Calu3 (cell line): Measurements from ENCODE around the gene TRPC4. TPM values are rescaled to one million over a fixed set of nuclear protein-coding genes. Genes with fewer than 3 reads are reported as not detected.

Experiments used
- BruUV-seq: library from RNA; stranded (reverse); fragments of 400-500 nt; replicated peaks from 2 replicates; lab custom pipeline; 2021; lab: Mats Ljungman, UMichigan
- CTCF ChIA-PET: fragments of 300-600 bp; sonication (Branson Sonifier 250); formaldehyde crosslinking; loops from one replicate; lab custom pipeline; 2022; ENCODE audit warnings: antibody characterized with exemption; lab: Charles Lee
- DNase-seq: peaks from one replicate; pipeline ENCODE4 v3.0.0; 2022
- H3K27ac Mint-ChIP-seq: one replicate; pipeline ENCODE4 v1.8.0; 2022; ENCODE audit warnings: mixed read lengths; ENCODE audit not compliant: unreplicated experiment
- H3K27me3 Mint-ChIP-seq: one replicate; pipeline ENCODE4 v1.8.0; 2022; ENCODE audit warnings: mixed read lengths; ENCODE audit not compliant: unreplicated experiment
- H3K36me3 Mint-ChIP-seq: one replicate; pipeline ENCODE4 v1.8.0; 2022; ENCODE audit warnings: mild to moderate bottlenecking, moderate library complexity, mixed read lengths; ENCODE audit not compliant: insufficient read depth, unreplicated experiment
- H3K4me1 Mint-ChIP-seq: one replicate; pipeline ENCODE4 v1.8.0; 2022; ENCODE audit warnings: mild to moderate bottlenecking, low read depth, mixed read lengths; ENCODE audit not compliant: unreplicated experiment
- H3K4me3 Mint-ChIP-seq: one replicate; pipeline ENCODE4 v1.8.0; 2022; ENCODE audit warnings: mild to moderate bottlenecking, low read depth, moderate library complexity, mixed read lengths; ENCODE audit not compliant: unreplicated experiment
- H3K9me3 Mint-ChIP-seq: one replicate; pipeline ENCODE4 v1.8.0; 2022; ENCODE audit warnings: low read depth, mixed read lengths; ENCODE audit not compliant: unreplicated experiment
- intact Hi-C: fragments of 100-400 bp; cut with micrococcal nuclease; formaldehyde crosslinking; loops from one replicate; pipeline ENCODE4 v1.10.0; 2022; ENCODE audit not compliant: unreplicated experiment
- total RNA-seq: library from RNA; stranded (reverse); gene quantifications from 2 replicates; pipeline ENCODE4 v1.2.3, GENCODE V29; 2022
- TF ChIP-seq, protein P1 (sequence below): fragments of 200-600 bp; IDR thresholded peaks from one replicate; pipeline ENCODE4 v1.8.0; 2022; ENCODE audit warnings: antibody characterized with exemption; ENCODE audit not compliant: unreplicated experiment

TRPC4 gene
- total RNA-seq, 1 experiment from 2014 or later = not detected

DNA sequence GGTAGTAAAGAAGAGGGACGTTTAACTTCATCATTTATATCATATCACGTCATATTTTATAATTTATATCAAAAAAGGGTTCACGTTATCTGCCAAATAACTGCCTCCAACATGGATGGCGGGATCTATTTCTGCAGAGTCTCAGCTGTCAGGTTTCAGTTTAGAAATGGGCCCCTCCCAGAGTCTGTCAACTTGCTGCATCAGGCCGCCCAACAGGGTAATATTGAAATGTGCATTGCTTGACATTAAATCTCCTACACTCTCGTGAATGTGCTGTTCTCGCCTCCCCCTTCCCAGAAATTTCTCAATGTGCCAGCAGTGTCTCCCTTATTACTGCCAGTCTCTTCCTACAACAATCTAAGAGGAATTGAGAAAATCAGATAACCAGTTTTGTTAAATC is 96.9 kb downstream of the TRPC4 start:
- BruUV-seq = no TSS peak
- no peak for DNase-seq
- Mint-ChIP-seq H3K9me3 (no peaks in the 10 kb centered on the region), H3K27me3 (no peaks in the 10 kb centered on the region), H3K4me1 (no peaks in the 10 kb centered on the region), H3K4me3 (no peak overlapping the region), H3K36me3 (no peaks in the 10 kb centered on the region), H3K27ac (no peak overlapping the region)
- intact Hi-C loops = no loop called here
- CTCF ChIA-PET = no interaction called here
- TF ChIP-seq, protein P1, sequence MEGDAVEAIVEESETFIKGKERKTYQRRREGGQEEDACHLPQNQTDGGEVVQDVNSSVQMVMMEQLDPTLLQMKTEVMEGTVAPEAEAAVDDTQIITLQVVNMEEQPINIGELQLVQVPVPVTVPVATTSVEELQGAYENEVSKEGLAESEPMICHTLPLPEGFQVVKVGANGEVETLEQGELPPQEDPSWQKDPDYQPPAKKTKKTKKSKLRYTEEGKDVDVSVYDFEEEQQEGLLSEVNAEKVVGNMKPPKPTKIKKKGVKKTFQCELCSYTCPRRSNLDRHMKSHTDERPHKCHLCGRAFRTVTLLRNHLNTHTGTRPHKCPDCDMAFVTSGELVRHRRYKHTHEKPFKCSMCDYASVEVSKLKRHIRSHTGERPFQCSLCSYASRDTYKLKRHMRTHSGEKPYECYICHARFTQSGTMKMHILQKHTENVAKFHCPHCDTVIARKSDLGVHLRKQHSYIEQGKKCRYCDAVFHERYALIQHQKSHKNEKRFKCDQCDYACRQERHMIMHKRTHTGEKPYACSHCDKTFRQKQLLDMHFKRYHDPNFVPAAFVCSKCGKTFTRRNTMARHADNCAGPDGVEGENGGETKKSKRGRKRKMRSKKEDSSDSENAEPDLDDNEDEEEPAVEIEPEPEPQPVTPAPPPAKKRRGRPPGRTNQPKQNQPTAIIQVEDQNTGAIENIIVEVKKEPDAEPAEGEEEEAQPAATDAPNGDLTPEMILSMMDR = no peak

- no peaks in the 10 kb centered on the region for H3K4me1 Mint-ChIP-seq
- H3K27me3 Mint-ChIP-seq = no peaks in the 10 kb centered on the region
- intact Hi-C loops = loop anchor here (5.0 to 10.0 kb wide), 3 partner anchors 125 to 763 kb away; no protein-coding TSS in a partner anchor
- CTCF ChIA-PET = interaction anchor here (0.6 to 1.7 kb wide), 2 partner anchors 129 to 813 kb away, joined by 3 to 9 read pairs; no protein-coding TSS in a partner anchor
- H3K36me3 Mint-ChIP-seq = no peaks in the 10 kb centered on the region
- H3K27ac Mint-ChIP-seq = no peak overlapping the region
- no peaks in the 10 kb centered on the region for H3K9me3 Mint-ChIP-seq
- TF ChIP-seq, protein P1 = no peak
- no peak for DNase-seq
- no TSS peak for BruUV-seq
- no peak overlapping the region for H3K4me3 Mint-ChIP-seq
Observed at GRCh38 chr13:37769545-37769944, 100.0 kb downstream of the TRPC4 start.

DNA sequence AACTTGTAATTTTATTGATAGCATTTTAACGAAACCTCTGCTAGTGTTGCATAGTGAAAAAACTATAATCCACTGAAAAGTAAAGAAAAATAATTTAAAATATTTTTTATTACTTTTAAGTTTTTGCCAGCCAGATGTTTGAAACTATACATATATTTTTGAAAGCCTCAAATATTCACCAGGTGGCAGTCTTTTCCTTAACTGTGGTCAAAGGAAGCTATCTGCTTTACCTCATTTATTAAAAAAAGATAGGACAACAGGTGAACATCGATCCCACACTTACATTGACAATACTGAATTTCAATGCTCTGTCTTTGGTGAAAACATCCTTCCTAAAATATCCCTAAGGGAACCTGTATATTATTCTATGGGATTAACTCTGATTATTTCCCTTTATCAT is 100.5 kb downstream of the TRPC4 start:
- Mint-ChIP-seq H3K4me3 (no peak overlapping the region), H3K4me1 (no peaks in the 10 kb centered on the region), H3K36me3 (no peaks in the 10 kb centered on the region), H3K27ac (no peak overlapping the region), H3K27me3 (no peaks in the 10 kb centered on the region), H3K9me3 (no peaks in the 10 kb centered on the region)
- no TSS peak for BruUV-seq
- TF ChIP-seq, protein P1 = no peak
- CTCF ChIA-PET = interaction anchor here (0.6 to 1.7 kb wide), 2 partner anchors 128 to 813 kb away, joined by 3 to 9 read pairs; no protein-coding TSS in a partner anchor
- intact Hi-C loops = loop anchor here (5.0 to 10.0 kb wide), 3 partner anchors 124 to 763 kb away; no protein-coding TSS in a partner anchor
- no peak for DNase-seq

DNA sequence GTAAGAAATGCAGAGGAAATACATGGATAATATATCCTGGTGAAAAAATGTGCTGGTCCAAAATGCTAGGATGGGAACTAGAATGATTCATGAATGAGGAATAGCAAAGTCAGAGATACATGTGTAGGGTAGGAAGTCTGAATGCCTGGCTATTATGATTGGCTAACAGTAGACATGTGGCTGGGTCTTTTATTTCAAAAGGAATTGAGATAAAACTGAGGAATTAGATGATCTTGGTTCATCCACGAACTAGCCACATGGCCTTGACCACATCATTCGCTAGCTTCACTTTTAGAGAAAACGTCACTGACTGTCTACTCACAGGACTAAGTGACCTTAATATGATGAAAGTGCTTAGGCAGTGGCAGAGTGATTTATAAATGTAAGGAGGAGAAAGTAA is 103.1 kb downstream of the TRPC4 start:
- intact Hi-C loops = loop anchor here (5.0 to 10.0 kb wide), 3 partner anchors 122 to 766 kb away; no protein-coding TSS in a partner anchor
- DNase-seq = no peak

More for the DNA sequence above, 103.1 kb downstream of the TRPC4 start:
- Mint-ChIP-seq H3K4me3 (no peak overlapping the region), H3K27ac (no peak overlapping the region), H3K27me3 (no peaks in the 10 kb centered on the region), H3K4me1 (no peaks in the 10 kb centered on the region), H3K36me3 (no peaks in the 10 kb centered on the region), H3K9me3 (no peaks in the 10 kb centered on the region)
- no TSS peak for BruUV-seq
- CTCF ChIA-PET = no interaction called here
- TF ChIP-seq, protein P1 = no peak
